Activated naive CD8-positive, alpha-beta T cell treated with anti-CD3 and anti-CD28 coated beads for 36 hours (primary cell): ENCODE measurements around the gene CABCOCO1. TPM values are rescaled to one million over a fixed set of nuclear protein-coding genes. Genes with fewer than 3 reads are reported as not detected.

ENCODE experiments used
- DNase-seq: peaks from one replicate; pipeline ENCODE4 v3.0.0; 2021
- H3K27ac Mint-ChIP-seq: one replicate; pipeline ENCODE4 v1.8.0; 2022; ENCODE audit warnings: mild to moderate bottlenecking, moderate library complexity, mixed read lengths
- H3K27me3 Mint-ChIP-seq: one replicate; pipeline ENCODE4 v1.8.0; 2022; ENCODE audit warnings: mild to moderate bottlenecking, mixed read lengths
- H3K36me3 Mint-ChIP-seq: one replicate; pipeline ENCODE4 v1.8.0; 2021; ENCODE audit warnings: mild to moderate bottlenecking, mixed read lengths
- H3K4me1 Mint-ChIP-seq: one replicate; pipeline ENCODE4 v1.8.0; 2021; ENCODE audit warnings: mixed read lengths
- H3K4me3 Mint-ChIP-seq: one replicate; pipeline ENCODE4 v1.8.0; 2022; ENCODE audit warnings: mild to moderate bottlenecking, moderate library complexity, mixed read lengths
- H3K9me3 Mint-ChIP-seq: one replicate; pipeline ENCODE4 v1.8.0; 2022; ENCODE audit warnings: mixed read lengths
- total RNA-seq, 2 experiments: library from RNA; stranded (reverse); gene quantifications; one replicate each; pipeline ENCODE4 v1.2.3, GENCODE V29; 2021

The CABCOCO1 gene
- total RNA-seq, 2 experiments from 2014 or later = not detected

- no peaks in the 10 kb centered on the region for H3K9me3 Mint-ChIP-seq
- H3K27ac Mint-ChIP-seq = no peak overlapping the region
- H3K4me1 Mint-ChIP-seq = no peaks in the 10 kb centered on the region
- H3K36me3 Mint-ChIP-seq = no peaks in the 10 kb centered on the region
- no peak for DNase-seq
- H3K4me3 Mint-ChIP-seq = no peak overlapping the region
- H3K27me3 Mint-ChIP-seq = no peaks in the 10 kb centered on the region
These were observed 29.1 kb upstream of the CABCOCO1 start for GRCh38 chr10:61633665-61634064.

GRCh38 chr10:61634746-61635145 is 28.0 kb upstream of the CABCOCO1 start:
- Mint-ChIP-seq H3K4me3 (no peak overlapping the region), H3K9me3 (no peaks in the 10 kb centered on the region), H3K4me1 (no peaks in the 10 kb centered on the region), H3K27me3 (no peaks in the 10 kb centered on the region), H3K36me3 (no peaks in the 10 kb centered on the region), H3K27ac (no peak overlapping the region)
- DNase-seq = no peak

- no peaks in the 10 kb centered on the region for H3K4me1 Mint-ChIP-seq
- H3K9me3 Mint-ChIP-seq = no peaks in the 10 kb centered on the region
- H3K36me3 Mint-ChIP-seq = no peaks in the 10 kb centered on the region
- H3K27ac Mint-ChIP-seq = no peak overlapping the region
- H3K27me3 Mint-ChIP-seq = no peaks in the 10 kb centered on the region
- H3K4me3 Mint-ChIP-seq = no peak overlapping the region
- no peak for DNase-seq
These were observed 27.3 kb upstream of the CABCOCO1 start for GRCh38 chr10:61635471-61635870.

- Mint-ChIP-seq H3K9me3 (no peaks in the 10 kb centered on the region), H3K4me1 (no peaks in the 10 kb centered on the region), H3K36me3 (no peaks in the 10 kb centered on the region), H3K27me3 (no peaks in the 10 kb centered on the region), H3K27ac (no peak overlapping the region), H3K4me3 (no peak overlapping the region)
- DNase-seq = no peak
These were observed 26.8 kb upstream of the CABCOCO1 start for GRCh38 chr10:61635932-61636331.

- DNase-seq = no peak
- H3K4me3 Mint-ChIP-seq = no peak overlapping the region
- H3K4me1 Mint-ChIP-seq = no peaks in the 10 kb centered on the region
- H3K36me3 Mint-ChIP-seq = no peaks in the 10 kb centered on the region
- no peak overlapping the region for H3K27ac Mint-ChIP-seq
- H3K9me3 Mint-ChIP-seq = no peaks in the 10 kb centered on the region
- no peaks in the 10 kb centered on the region for H3K27me3 Mint-ChIP-seq
These were observed 22.8 kb upstream of the CABCOCO1 start for GRCh38 chr10:61639952-61640351.

- H3K9me3 Mint-ChIP-seq = no peaks in the 10 kb centered on the region
- no peaks in the 10 kb centered on the region for H3K4me1 Mint-ChIP-seq
- no peaks in the 10 kb centered on the region for H3K27me3 Mint-ChIP-seq
- H3K4me3 Mint-ChIP-seq = no peak overlapping the region
- no peaks in the 10 kb centered on the region for H3K36me3 Mint-ChIP-seq
- H3K27ac Mint-ChIP-seq = no peak overlapping the region
- DNase-seq = no peak
These were observed 21.9 kb upstream of the CABCOCO1 start for GRCh38 chr10:61640856-61641255.

GRCh38 chr10:61642150-61642571 is 20.6 kb upstream of the CABCOCO1 start:
- Mint-ChIP-seq H3K9me3 (no peaks in the 10 kb centered on the region), H3K4me1 (no peaks in the 10 kb centered on the region), H3K27me3 (no peaks in the 10 kb centered on the region), H3K4me3 (no peak overlapping the region), H3K36me3 (no peaks in the 10 kb centered on the region), H3K27ac (no peak overlapping the region)
- DNase-seq = no peak

- Mint-ChIP-seq H3K27me3 (no peaks in the 10 kb centered on the region), H3K4me3 (no peak overlapping the region), H3K36me3 (no peaks in the 10 kb centered on the region), H3K27ac (no peak overlapping the region), H3K9me3 (no peaks in the 10 kb centered on the region), H3K4me1 (no peaks in the 10 kb centered on the region)
- DNase-seq = no peak
These were observed 20.1 kb upstream of the CABCOCO1 start for GRCh38 chr10:61642676-61643075.

- H3K27ac Mint-ChIP-seq = no peak overlapping the region
- no peaks in the 10 kb centered on the region for H3K36me3 Mint-ChIP-seq
- H3K4me1 Mint-ChIP-seq = no peaks in the 10 kb centered on the region
- DNase-seq = no peak
- H3K27me3 Mint-ChIP-seq = no peaks in the 10 kb centered on the region
- no peak overlapping the region for H3K4me3 Mint-ChIP-seq
- no peaks in the 10 kb centered on the region for H3K9me3 Mint-ChIP-seq
These were observed 19.4 kb upstream of the CABCOCO1 start for GRCh38 chr10:61643316-61643751.

- H3K4me1 Mint-ChIP-seq = no peaks in the 10 kb centered on the region
- H3K27ac Mint-ChIP-seq = no peak overlapping the region
These were observed 9.0 kb upstream of the CABCOCO1 start for GRCh38 chr10:61653699-61654098.

GRCh38 chr10:61655335-61655851 is 7.3 kb upstream of the CABCOCO1 start:
- no peak for DNase-seq
- H3K27ac Mint-ChIP-seq = no peak overlapping the region
- no peaks in the 10 kb centered on the region for H3K4me1 Mint-ChIP-seq
- no peaks in the 10 kb centered on the region for H3K36me3 Mint-ChIP-seq
- no peaks in the 10 kb centered on the region for H3K9me3 Mint-ChIP-seq
- H3K27me3 Mint-ChIP-seq = peaks cover 16% of the 10 kb centered on the region
- H3K4me3 Mint-ChIP-seq = no peak overlapping the region

More at GRCh38 chr10:61653699-61654098, 9.0 kb upstream of the CABCOCO1 start:
- H3K27me3 Mint-ChIP-seq = peaks cover 12% of the 10 kb centered on the region
- no peak for DNase-seq
- no peaks in the 10 kb centered on the region for H3K36me3 Mint-ChIP-seq
- no peaks in the 10 kb centered on the region for H3K9me3 Mint-ChIP-seq
- H3K4me3 Mint-ChIP-seq = no peak overlapping the region

GRCh38 chr10:61663466-61663865 is 737 bp downstream of the CABCOCO1 start:
- no peaks in the 10 kb centered on the region for H3K36me3 Mint-ChIP-seq
- DNase-seq = no peak

GRCh38 chr10:61664985-61665384 is 2.3 kb downstream of the CABCOCO1 start:
- H3K4me1 Mint-ChIP-seq = no peaks in the 10 kb centered on the region
- H3K4me3 Mint-ChIP-seq = no peak overlapping the region
- H3K9me3 Mint-ChIP-seq = no peaks in the 10 kb centered on the region
- no peak for DNase-seq
- H3K27ac Mint-ChIP-seq = no peak overlapping the region
- peaks cover 42% of the 10 kb centered on the region for H3K27me3 Mint-ChIP-seq
- no peaks in the 10 kb centered on the region for H3K36me3 Mint-ChIP-seq

More at GRCh38 chr10:61663466-61663865, 737 bp downstream of the CABCOCO1 start:
- no peak overlapping the region for H3K4me3 Mint-ChIP-seq
- no peaks in the 10 kb centered on the region for H3K9me3 Mint-ChIP-seq
- H3K27me3 Mint-ChIP-seq = peaks cover 46% of the 10 kb centered on the region
- H3K27ac Mint-ChIP-seq = no peak overlapping the region
- H3K4me1 Mint-ChIP-seq = no peaks in the 10 kb centered on the region

- H3K9me3 Mint-ChIP-seq = no peaks in the 10 kb centered on the region
- no peak overlapping the region for H3K4me3 Mint-ChIP-seq
- no peaks in the 10 kb centered on the region for H3K36me3 Mint-ChIP-seq
- H3K27ac Mint-ChIP-seq = no peak overlapping the region
- no peak for DNase-seq
- H3K4me1 Mint-ChIP-seq = no peaks in the 10 kb centered on the region
- H3K27me3 Mint-ChIP-seq = peaks cover 14% of the 10 kb centered on the region
These were observed 6.5 kb downstream of the CABCOCO1 start for GRCh38 chr10:61669161-61669725.

- H3K27me3 Mint-ChIP-seq = peaks cover 8% of the 10 kb centered on the region
These were observed 7.1 kb downstream of the CABCOCO1 start for GRCh38 chr10:61669849-61670248.

GRCh38 chr10:61673360-61673759 is 10.6 kb downstream of the CABCOCO1 start:
- Mint-ChIP-seq H3K4me3 (no peak overlapping the region), H3K27me3 (no peaks in the 10 kb centered on the region), H3K4me1 (no peaks in the 10 kb centered on the region), H3K9me3 (no peaks in the 10 kb centered on the region), H3K36me3 (no peaks in the 10 kb centered on the region), H3K27ac (no peak overlapping the region)
- DNase-seq = no peak

More at GRCh38 chr10:61669849-61670248, 7.1 kb downstream of the CABCOCO1 start:
- no peaks in the 10 kb centered on the region for H3K4me1 Mint-ChIP-seq
- H3K4me3 Mint-ChIP-seq = no peak overlapping the region
- H3K9me3 Mint-ChIP-seq = no peaks in the 10 kb centered on the region
- no peak for DNase-seq
- no peak overlapping the region for H3K27ac Mint-ChIP-seq
- no peaks in the 10 kb centered on the region for H3K36me3 Mint-ChIP-seq
